Measurements from ENCODE around the gene CASP4.
A peak's percentile ranks its signal among the peaks of the same experiment; 100 is the strongest.

The CASP4 gene

GRCh38 chr11:104918113-104918824 lies 50.1 kb downstream of the CASP4 start:
- Mint-ChIP-seq H3K9me3 (peaks cover 5% of the 10 kb centered on the region in 2 donors), H3K27ac (peak overlapping the region; percentile 68 to 99), H3K4me1 (peaks cover 31% of the 10 kb centered on the region), H3K27me3 (no peaks in the 10 kb centered on the region), H3K4me3 (peak overlapping the region; percentile 90 to 98)
- DNase-seq: no peak
- peak; percentile 78 for ATAC-seq

- ATAC-seq (peak; percentile 58), DNase-seq (no peak)
- Mint-ChIP-seq H3K27me3 (no peaks in the 10 kb centered on the region), H3K4me1 (peaks cover 31% of the 10 kb centered on the region), H3K27ac (peak overlapping the region; percentile 68 to 99), H3K4me3 (peak overlapping the region; percentile 90 to 98), H3K9me3 (no peaks in the 10 kb centered on the region)
These were observed 50.9 kb downstream of the CASP4 start for GRCh38 chr11:104917271-104918112.

- H3K27me3 Mint-ChIP-seq: no peaks in the 10 kb centered on the region
- peak; percentile 31 for ATAC-seq
- peaks cover 31% of the 10 kb centered on the region for H3K4me1 Mint-ChIP-seq
- no peak for DNase-seq
- H3K9me3 Mint-ChIP-seq: no peaks in the 10 kb centered on the region
- peak overlapping the region; percentile 61 to 76 for H3K4me3 Mint-ChIP-seq
- H3K27ac Mint-ChIP-seq: peak overlapping the region; percentile 3 to 82
These were observed 51.9 kb downstream of the CASP4 start for GRCh38 chr11:104916442-104916841.

- H3K27ac Mint-ChIP-seq: no peak overlapping the region
- ATAC-seq: no peak
- H3K4me1 Mint-ChIP-seq: peaks cover 31% of the 10 kb centered on the region
- H3K27me3 Mint-ChIP-seq: no peaks in the 10 kb centered on the region
- no peak overlapping the region for H3K4me3 Mint-ChIP-seq
- H3K9me3 Mint-ChIP-seq: peaks cover 0 to 4% of the 10 kb centered on the region in 2 donors
- DNase-seq: no peak
These were observed 56.3 kb downstream of the CASP4 start for GRCh38 chr11:104912102-104912501.

GRCh38 chr11:104908186-104908531 lies 60.2 kb downstream of the CASP4 start:
- Mint-ChIP-seq H3K27me3 (no peaks in the 10 kb centered on the region), H3K27ac (no peak overlapping the region), H3K4me1 (peaks cover 9% of the 10 kb centered on the region), H3K4me3 (no peak overlapping the region), H3K9me3 (peaks cover 0 to 4% of the 10 kb centered on the region in 2 donors)
- ATAC-seq (peak; percentile 35), DNase-seq (no peak)

GRCh38 chr11:104907521-104908185 lies 60.7 kb downstream of the CASP4 start:
- DNase-seq: peak in 1 of 2 donors; percentile 32
- peaks cover 0 to 4% of the 10 kb centered on the region in 2 donors for H3K9me3 Mint-ChIP-seq
- H3K27me3 Mint-ChIP-seq: no peaks in the 10 kb centered on the region
- no peak overlapping the region for H3K27ac Mint-ChIP-seq
- no peak overlapping the region for H3K4me3 Mint-ChIP-seq
- peaks cover 9% of the 10 kb centered on the region for H3K4me1 Mint-ChIP-seq
- ATAC-seq: peak; percentile 97

- ATAC-seq (no peak), DNase-seq (no peak)
- H3K27ac Mint-ChIP-seq: no peak overlapping the region
- peaks cover 19% of the 10 kb centered on the region for H3K4me1 Mint-ChIP-seq
- H3K27me3 Mint-ChIP-seq: no peaks in the 10 kb centered on the region
- H3K9me3 Mint-ChIP-seq: peaks cover 0 to 12% of the 10 kb centered on the region in 2 donors
- H3K4me3 Mint-ChIP-seq: no peak overlapping the region
These were observed 63.1 kb downstream of the CASP4 start for GRCh38 chr11:104905271-104905670.

GRCh38 chr11:104899226-104899625 lies 69.1 kb downstream of the CASP4 start:
- Mint-ChIP-seq H3K27ac (no peak overlapping the region), H3K4me3 (no peak overlapping the region), H3K9me3 (peaks cover 5 to 8% of the 10 kb centered on the region in 2 donors), H3K27me3 (no peaks in the 10 kb centered on the region), H3K4me1 (peaks cover 21% of the 10 kb centered on the region)
- ATAC-seq (no peak), DNase-seq (no peak)

GRCh38 chr11:104898685-104899013 lies 69.7 kb downstream of the CASP4 start:
- H3K27me3 Mint-ChIP-seq: no peaks in the 10 kb centered on the region
- no peak for DNase-seq
- no peak overlapping the region for H3K4me3 Mint-ChIP-seq
- no peak for ATAC-seq
- peaks cover 5 to 8% of the 10 kb centered on the region in 2 donors for H3K9me3 Mint-ChIP-seq
- peak overlapping the region in 1 of 2 donors; percentile 90 for H3K27ac Mint-ChIP-seq
- H3K4me1 Mint-ChIP-seq: peaks cover 21% of the 10 kb centered on the region

- DNase-seq (no peak), ATAC-seq (no peak)
- peaks cover 5 to 8% of the 10 kb centered on the region in 2 donors for H3K9me3 Mint-ChIP-seq
- peaks cover 21% of the 10 kb centered on the region for H3K4me1 Mint-ChIP-seq
- H3K4me3 Mint-ChIP-seq: peak within 1 kb of the TSS; percentile 36 to 47
- peak within 1 kb of the TSS; percentile 39 to 90 for H3K27ac Mint-ChIP-seq
- H3K27me3 Mint-ChIP-seq: no peaks in the 10 kb centered on the region
These were observed 70.3 kb downstream of the CASP4 start, which contains the start of gene CASP12 for GRCh38 chr11:104897891-104898684. Gene CASP12 (minus strand): TSS chr11:104898460.

GRCh38 chr11:104895634-104896033 lies 72.7 kb downstream of the CASP4 start:
- no peak for ATAC-seq

GRCh38 chr11:104893876-104894275 lies 74.5 kb downstream of the CASP4 start:
- H3K9me3 Mint-ChIP-seq: peaks cover 0 to 5% of the 10 kb centered on the region in 2 donors
- no peak overlapping the region for H3K4me3 Mint-ChIP-seq
- H3K4me1 Mint-ChIP-seq: peaks cover 11% of the 10 kb centered on the region
- no peaks in the 10 kb centered on the region for H3K27me3 Mint-ChIP-seq
- no peak for ATAC-seq
- no peak for DNase-seq
- no peak overlapping the region for H3K27ac Mint-ChIP-seq

More at GRCh38 chr11:104895634-104896033, 72.7 kb downstream of the CASP4 start:
- Mint-ChIP-seq H3K27me3 (no peaks in the 10 kb centered on the region), H3K27ac (no peak overlapping the region), H3K4me1 (peaks cover 11% of the 10 kb centered on the region), H3K9me3 (peaks cover 0 to 5% of the 10 kb centered on the region in 2 donors), H3K4me3 (no peak overlapping the region)
- no peak for DNase-seq

Data from stimulated activated naive CD8-positive, alpha-beta T cell treated with anti-CD3 and anti-CD28 coated beads, Interleukin-15, amount 100 ng/mL, for 72 hours (primary cell).